IMR-90 (cell line): ENCODE data around the gene KAZN. TPM values are rescaled to one million over a fixed set of nuclear protein-coding genes. Genes with fewer than 3 reads are reported as not detected.

Experiments
- ATAC-seq: fragments of 200-7000 bp; cut with Tn5 transposase; 2 replicates; pipeline ENCODE4 v1.9.1; 2020; ENCODE audit warnings: low read depth, mild to moderate bottlenecking, moderate library complexity
- BruUV-seq: library from RNA; stranded (reverse); fragments of 400-500 nt; replicated peaks from 2 replicates; lab custom pipeline; 2021; lab: Mats Ljungman, UMichigan
- CTCF ChIA-PET: fragments of 300-600 bp; formaldehyde crosslinking; extraction: SDS; loops from one replicate; lab custom pipeline; 2021; ENCODE audit warnings: antibody characterized with exemption; lab: Yijun Ruan, JAX
- POLR2A ChIA-PET: fragments of 300-600 bp; sonication (Branson Sonifier 250); formaldehyde crosslinking; loops from one replicate; lab custom pipeline; 2022; ENCODE audit warnings: antibody characterized with exemption; ENCODE audit not compliant: unreplicated experiment; lab: Charles Lee
- DNase-seq: peaks from one replicate; pipeline ENCODE4 v3.0.0; 2013
- H2AFZ ChIP-seq: replicated peaks from 2 replicates; pipeline ENCODE3; 2013; ENCODE audit warnings: low read length, mild to moderate bottlenecking; ENCODE audit not compliant: poor library complexity
- H2AK5ac ChIP-seq: 2 replicates; pipeline ENCODE4 v1.6.1; 2013; ENCODE audit warnings: low read depth, low read length, inconsistent platforms
- H2AK9ac ChIP-seq: replicated peaks from 2 replicates; pipeline ENCODE3; 2013; ENCODE audit warnings: mild to moderate bottlenecking, low read depth, low read length, moderate library complexity; ENCODE audit not compliant: poor library complexity
- H2BK120ac ChIP-seq: 2 replicates; pipeline ENCODE4 v1.6.1; 2013; ENCODE audit warnings: low read depth, low read length, inconsistent platforms
- H2BK15ac ChIP-seq: 3 replicates; pipeline ENCODE4 v1.6.1; 2013; ENCODE audit warnings: low read depth, low read length, inconsistent platforms
- H2BK20ac ChIP-seq: 2 replicates; pipeline ENCODE4 v1.6.1; 2013; ENCODE audit warnings: low read depth, mild to moderate bottlenecking, inconsistent platforms, low read length, moderate library complexity
- H2BK5ac ChIP-seq: 2 replicates; pipeline ENCODE4 v1.6.1; 2013; ENCODE audit warnings: mild to moderate bottlenecking, low read depth, low read length, inconsistent platforms; ENCODE audit not compliant: poor library complexity, severe bottlenecking
- H3K14ac ChIP-seq: replicated peaks from 2 replicates; pipeline ENCODE4 v1.6.1; 2013; ENCODE audit warnings: low read depth, low read length, inconsistent platforms
- H3K18ac ChIP-seq: 2 replicates; pipeline ENCODE4 v1.6.1; 2013; ENCODE audit warnings: low read depth, low read length, control low read depth
- H3K23ac ChIP-seq: 2 replicates; pipeline ENCODE4 v1.6.1; 2013; ENCODE audit warnings: low read depth, low read length, inconsistent platforms
- H3K27ac ChIP-seq: 2 replicates; pipeline ENCODE4 v1.5.1; 2013; ENCODE audit warnings: mild to moderate bottlenecking, control low read depth, low read length; ENCODE audit not compliant: insufficient read depth
- H3K27me3 ChIP-seq: 2 replicates; pipeline ENCODE4 v1.6.1; 2013; ENCODE audit warnings: low read length; ENCODE audit not compliant: control insufficient read depth, insufficient read depth
- H3K36me3 ChIP-seq: 2 replicates; pipeline ENCODE4 v1.6.1; 2013; ENCODE audit warnings: low read length, mixed read lengths; ENCODE audit not compliant: control insufficient read depth, insufficient read depth
- H3K4ac ChIP-seq: 2 replicates; pipeline ENCODE4 v1.6.1; 2013; ENCODE audit warnings: low read depth, low read length, inconsistent platforms
- H3K4me1 ChIP-seq: 2 replicates; pipeline ENCODE4 v1.6.1; 2013; ENCODE audit warnings: low read length, mixed read lengths; ENCODE audit not compliant: control insufficient read depth, insufficient read depth
- H3K4me2 ChIP-seq: 2 replicates; pipeline ENCODE4 v1.6.1; 2013; ENCODE audit warnings: low read depth, mild to moderate bottlenecking, control low read depth, low read length, moderate library complexity
- H3K4me3 ChIP-seq: 2 replicates; pipeline ENCODE4 v1.5.1; 2013; ENCODE audit warnings: low read depth, mild to moderate bottlenecking, control low read depth, low read length, moderate library complexity; ENCODE audit not compliant: insufficient read depth
- H3K56ac ChIP-seq: 2 replicates; pipeline ENCODE4 v1.6.1; 2013; ENCODE audit warnings: low read length, inconsistent platforms; ENCODE audit not compliant: insufficient read depth; ENCODE audit errors: extremely low read depth
- H3K79me1 ChIP-seq, 2 experiments: 2 replicates each; pipeline ENCODE4 v1.6.1; 2013; ENCODE audit warnings: low read length in 2 of 2, inconsistent platforms in 1 of 2, low read depth in 1 of 2
- H3K9ac ChIP-seq: 2 replicates; pipeline ENCODE4 v1.6.1; 2013; ENCODE audit warnings: low read depth, low read length, control low read depth
- H3K9me1 ChIP-seq: 2 replicates; pipeline ENCODE4 v1.6.1; 2013; ENCODE audit warnings: low read length, inconsistent platforms; ENCODE audit not compliant: insufficient read depth
- H3K9me3 ChIP-seq: 2 replicates; pipeline ENCODE4 v1.6.1; 2013; ENCODE audit warnings: low read length; ENCODE audit not compliant: control insufficient read depth, insufficient read depth
- H4K20me1 ChIP-seq: 2 replicates; pipeline ENCODE4 v1.6.1; 2013; ENCODE audit warnings: low read length, inconsistent platforms; ENCODE audit not compliant: insufficient read depth
- H4K5ac ChIP-seq: 2 replicates; pipeline ENCODE4 v1.6.1; 2013; ENCODE audit warnings: mild to moderate bottlenecking, low read depth, low read length, control low read depth
- H4K8ac ChIP-seq, 2 experiments: 2 replicates each; pipeline ENCODE4 v1.6.1; 2013; ENCODE audit warnings: low read depth in 2 of 2, low read length in 2 of 2, control low read depth in 1 of 2, inconsistent platforms in 1 of 2
- H4K91ac ChIP-seq: 2 replicates; pipeline ENCODE4 v1.6.1; 2013; ENCODE audit warnings: low read depth, low read length, inconsistent platforms; ENCODE audit not compliant: insufficient read depth
- CEBPB ChIP-seq: IDR thresholded peaks from 2 replicates; pipeline ENCODE4 v1.6.1; 2012; ENCODE audit warnings: low read depth, low read length, improper control_type of control experiment
- CHD1 ChIP-seq: IDR thresholded peaks from 2 replicates; pipeline ENCODE4 v1.6.1; 2012; ENCODE audit warnings: low read depth, low read length, improper control_type of control experiment
- SMC3 ChIP-seq: fragments of 150-350 bp; IDR thresholded peaks from 2 replicates; pipeline ENCODE4 v1.6.1; 2016; ENCODE audit warnings: low read depth, mild to moderate bottlenecking, antibody characterized with exemption, low read length, moderate library complexity
- USF2 ChIP-seq: fragments of 150-350 bp; IDR thresholded peaks from 2 replicates; pipeline ENCODE4 v1.6.1; 2017; ENCODE audit warnings: mild to moderate bottlenecking, antibody characterized with exemption, low read length, low read depth
- whole genome bisulfite sequencing, 2 experiments: methylation state at CpG; one replicate each; pipeline versions ENCODE4 v1.1.5 to v1.1.7; 2013; ENCODE audit warnings: missing lambda C conversion rate in 2 of 2; ENCODE audit not compliant: insufficient read length in 1 of 2; ENCODE audit errors: extremely low coverage in 2 of 2; 5-methylcytosine and 5-hydroxymethylcytosine counted together
- dilution Hi-C: fragments of 300-500 bp; cut with HindIII; formaldehyde crosslinking; loops from one replicate; pipeline ENCODE4 v1.14.3; 2018; ENCODE audit warnings: low sequenced_read_pairs; ENCODE audit not compliant: unreplicated experiment
- in situ Hi-C: fragments of 300-500 bp; cut with MboI; formaldehyde crosslinking; loops from 3 replicates; pipeline ENCODE4 v1.14.3; 2019; ENCODE audit warnings: low sequenced_read_pairs, inconsistent platforms, mixed read lengths
- intact Hi-C: fragments of 100-400 bp; cut with micrococcal nuclease; formaldehyde crosslinking; loops from 2 replicates; pipeline ENCODE4 v1.10.0; 2022
- polyA plus RNA-seq, 3 experiments: library from polyadenylated mRNA; depleted of rRNA; stranded (reverse); fragments of >200 nt; gene quantifications; 2 replicates each; pipeline ENCODE4 v1.2.3, GENCODE V29; 2012; ENCODE audit warnings: low replicate concordance in 1 of 3
- total RNA-seq: library from RNA; depleted of rRNA; stranded (reverse); fragments of >200 nt; gene quantifications from 2 replicates; pipeline ENCODE4 v1.2.3, GENCODE V29; 2012

The KAZN gene
- total and polyA plus RNA-seq, 2 of the 4 experiments (the other 2 are of a cell fraction): 5.2 to 10.5 TPM

GRCh38 chr1:14901371-14901954 lies 303.0 kb downstream of the KAZN start:
- Histone ChIP-seq H2AK9ac (no peak overlapping the region), H2BK20ac (no peak overlapping the region), H3K79me1 (no peaks in the 10 kb centered on the region), H3K56ac (no peak overlapping the region), H4K5ac (no peak overlapping the region), H2BK5ac (no peak overlapping the region), H3K14ac (no peak overlapping the region), H4K91ac (no peak overlapping the region), H2BK15ac (no peak overlapping the region), H3K18ac (no peak overlapping the region), H4K8ac (no peak overlapping the region), H3K4me2 (no peak overlapping the region), H2BK120ac (no peak overlapping the region), H3K4me3 (no peak overlapping the region), H2AK5ac (no peak overlapping the region), H3K9ac (no peak overlapping the region), H3K36me3 (no peaks in the 10 kb centered on the region), H3K4me1 (peaks cover 7% of the 10 kb centered on the region; the same call in 1 of the 2 replicates), H2AFZ (no peak overlapping the region), H4K20me1 (no peaks in the 10 kb centered on the region), H3K27ac (no peak overlapping the region), H3K23ac (no peak overlapping the region), H3K9me3 (peaks cover 3% of the 10 kb centered on the region; the same call in 1 of the 2 replicates), H3K27me3 (peaks cover 7% of the 10 kb centered on the region; the same call in 1 of the 2 replicates), H3K9me1 (no peaks in the 10 kb centered on the region), H3K4ac (no peak overlapping the region)
- no TSS peak for BruUV-seq
- no peak for TF ChIP-seq SMC3
- no peak for TF ChIP-seq CEBPB
- no peak for TF ChIP-seq CHD1
- TF ChIP-seq USF2: no peak
- CTCF ChIA-PET: no interaction called here
- intact Hi-C loops: no loop called here
- POLR2A ChIA-PET: no interaction called here
- no peak for ATAC-seq
- in situ Hi-C loops: no loop called here
- dilution Hi-C loops: no loop called here
- DNase-seq: no peak
- WGBS, 2 experiments: 23% methylated on average over 4 of the region's 8 CpGs; no CpG with 5 or more reads in 1 of the 2 experiments
